ENCODE data around the gene SIGLEC9.

The SIGLEC9 gene

GRCh38 chr19:51082611-51083010 lies 42.1 kb upstream of the SIGLEC9 start, which contains the start of gene KLK14:
Gene KLK14 (minus strand): TSS chr19:51082887. CDS start chr19:51082614, 273 bp downstream.
- Histone ChIP-seq H3K27ac (no peak within 1 kb of the TSS), H3K4me3 (no peak within 1 kb of the TSS)
- TF ChIP-seq, protein P1, sequence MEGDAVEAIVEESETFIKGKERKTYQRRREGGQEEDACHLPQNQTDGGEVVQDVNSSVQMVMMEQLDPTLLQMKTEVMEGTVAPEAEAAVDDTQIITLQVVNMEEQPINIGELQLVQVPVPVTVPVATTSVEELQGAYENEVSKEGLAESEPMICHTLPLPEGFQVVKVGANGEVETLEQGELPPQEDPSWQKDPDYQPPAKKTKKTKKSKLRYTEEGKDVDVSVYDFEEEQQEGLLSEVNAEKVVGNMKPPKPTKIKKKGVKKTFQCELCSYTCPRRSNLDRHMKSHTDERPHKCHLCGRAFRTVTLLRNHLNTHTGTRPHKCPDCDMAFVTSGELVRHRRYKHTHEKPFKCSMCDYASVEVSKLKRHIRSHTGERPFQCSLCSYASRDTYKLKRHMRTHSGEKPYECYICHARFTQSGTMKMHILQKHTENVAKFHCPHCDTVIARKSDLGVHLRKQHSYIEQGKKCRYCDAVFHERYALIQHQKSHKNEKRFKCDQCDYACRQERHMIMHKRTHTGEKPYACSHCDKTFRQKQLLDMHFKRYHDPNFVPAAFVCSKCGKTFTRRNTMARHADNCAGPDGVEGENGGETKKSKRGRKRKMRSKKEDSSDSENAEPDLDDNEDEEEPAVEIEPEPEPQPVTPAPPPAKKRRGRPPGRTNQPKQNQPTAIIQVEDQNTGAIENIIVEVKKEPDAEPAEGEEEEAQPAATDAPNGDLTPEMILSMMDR (IDR thresholded peaks at IDR 0.05) = no peak
- DNase-seq (ENCODE audit: low spot score) = no peak

GRCh38 chr19:51083181-51083580 lies 41.5 kb upstream of the SIGLEC9 start:
- TF ChIP-seq, protein P1 (IDR thresholded peaks at IDR 0.05) = no peak
- no peak overlapping the region for H3K27ac ChIP-seq
- no peak overlapping the region for H3K4me3 ChIP-seq
- DNase-seq (ENCODE audit: low spot score) = no peak

DNA sequence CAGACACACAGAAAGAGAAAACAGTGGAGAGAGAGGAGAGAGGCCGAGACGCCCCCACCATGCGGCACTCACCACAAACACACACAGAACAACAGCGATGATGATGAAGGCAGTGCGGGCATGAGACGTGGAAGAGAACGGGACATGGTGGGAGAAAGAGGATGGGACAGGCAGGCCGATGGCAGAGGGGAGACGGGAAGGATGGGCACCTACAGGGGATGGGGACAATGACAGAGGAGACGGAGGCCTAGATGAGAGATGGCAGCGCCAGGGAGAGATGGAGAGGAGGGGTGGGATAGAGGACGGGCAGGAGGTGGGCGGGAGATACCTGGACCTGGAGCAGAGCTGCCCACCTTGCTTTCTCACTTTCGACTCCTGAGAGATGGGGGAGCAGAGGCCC lies 40.9 kb upstream of the SIGLEC9 start:
- no peak for DNase-seq (ENCODE audit: low spot score)
- Histone ChIP-seq H3K27ac (no peak overlapping the region), H3K4me3 (no peak overlapping the region)
- TF ChIP-seq, protein P1 (IDR thresholded peaks at IDR 0.05) = no peak

- no peak overlapping the region for H3K4me3 ChIP-seq
- H3K27ac ChIP-seq = no peak overlapping the region
- DNase-seq (ENCODE audit: low spot score) = no peak
- TF ChIP-seq, protein P1 (IDR thresholded peaks at IDR 0.05) = no peak
Observed at GRCh38 chr19:51084505-51084904, 40.2 kb upstream of the SIGLEC9 start.

GRCh38 chr19:51086153-51086850 lies 38.4 kb upstream of the SIGLEC9 start:
- TF ChIP-seq, protein P1 (IDR thresholded peaks at IDR 0.05) = no peak
- Histone ChIP-seq H3K27ac (no peak overlapping the region), H3K4me3 (no peak overlapping the region)
- DNase-seq (ENCODE audit: low spot score) = no peak

DNA sequence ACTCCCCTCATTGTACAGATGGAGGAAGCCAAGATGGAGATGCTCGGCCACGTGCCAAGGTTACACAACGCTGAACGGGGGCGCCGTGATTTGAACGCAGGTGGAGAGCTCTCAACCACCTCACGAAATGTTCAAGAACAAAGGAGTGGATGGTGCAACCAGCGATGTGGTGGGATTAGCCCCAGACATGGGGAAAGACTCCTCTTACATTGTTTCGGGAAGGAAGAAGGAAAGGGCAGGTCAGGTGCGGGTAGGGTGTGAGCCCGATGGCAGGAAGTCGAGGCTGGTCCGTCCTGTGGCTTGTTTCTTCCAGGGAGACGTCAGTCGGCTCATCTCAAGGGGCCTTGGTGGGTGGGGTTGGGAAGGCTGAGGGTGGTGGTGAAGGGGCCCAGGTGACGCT lies 34.9 kb upstream of the SIGLEC9 start:
- H3K4me3 ChIP-seq = no peak overlapping the region
- H3K27ac ChIP-seq = no peak overlapping the region
- no peak for DNase-seq (ENCODE audit: low spot score)
- TF ChIP-seq, protein P1 (IDR thresholded peaks at IDR 0.05) = no peak

- H3K4me3 ChIP-seq = no peak overlapping the region
- TF ChIP-seq, protein P1 (IDR thresholded peaks at IDR 0.05) = no peak
- no peak for DNase-seq (ENCODE audit: low spot score)
- no peak overlapping the region for H3K27ac ChIP-seq
Observed at GRCh38 chr19:51090471-51090870, 34.2 kb upstream of the SIGLEC9 start.

All from coronary artery (tissue), 2 donors.